Bronchial epithelial cell (primary cell): ENCODE results near the gene EPHB1. TPM values are rescaled to one million over a fixed set of nuclear protein-coding genes. Genes with fewer than 3 reads are reported as not detected.
"Not testable (repeated sequence)": the region's sequence is repeated elsewhere in the genome, so short reads cannot be mapped to it uniquely, and the experiment has no call there.

Experiments used
- DNase-seq: peaks from one replicate; pipeline ENCODE4 v3.0.0-alpha.2; 2010; ENCODE audit warnings: low read depth
- FAIRE-seq: peaks from 2 replicates; lab custom pipeline; 2011; peaks lifted over from hg19 to GRCh38; lab: Jason Lieb, UNC
- H3K27me3 ChIP-seq: 2 replicates; pipeline ENCODE4 v1.5.1; 2011; ENCODE audit warnings: low read length; ENCODE audit not compliant: control insufficient read depth, insufficient read depth
- H3K36me3 ChIP-seq: 2 replicates; pipeline ENCODE4 v1.5.1; 2011; ENCODE audit warnings: low read length; ENCODE audit not compliant: control insufficient read depth, insufficient read depth
- H3K4me3 ChIP-seq: 2 replicates; pipeline ENCODE4 v1.5.1; 2011; ENCODE audit warnings: mild to moderate bottlenecking, low read depth, low read length, control low read depth
- CTCF ChIP-seq: IDR thresholded peaks from 2 replicates; pipeline ENCODE4 v1.5.1; 2011; ENCODE audit warnings: mild to moderate bottlenecking, moderate library complexity, low read length, control low read depth, inconsistent platforms; ENCODE audit not compliant: insufficient read depth, severe bottlenecking
- total RNA-seq: library from RNA; depleted of rRNA; stranded (reverse); fragments of >200 nt; gene quantifications from 2 replicates; pipeline ENCODE4 v1.2.1, GENCODE V29; 2014

Gene EPHB1
- total RNA-seq, 1 donor from 2014 or later, result under 0.01 TPM

- H3K27me3 ChIP-seq, result no peaks in the 10 kb centered on the region
- no peak for DNase-seq
- no peak for TF ChIP-seq CTCF
- H3K36me3 ChIP-seq, result no peaks in the 10 kb centered on the region
- H3K4me3 ChIP-seq, result no peak overlapping the region
- no peak for FAIRE-seq
Observed at GRCh38 chr3:135017003-135017893, 222.2 kb downstream of the EPHB1 start.

GRCh38 chr3:135018149-135018923 is 223.3 kb downstream of the EPHB1 start:
- TF ChIP-seq CTCF, result no peak
- no peak for DNase-seq
- no peak for FAIRE-seq

GRCh38 chr3:135020181-135020580 is 225.1 kb downstream of the EPHB1 start:
- TF ChIP-seq CTCF, result no peak
- no peaks in the 10 kb centered on the region for H3K27me3 ChIP-seq
- FAIRE-seq (no peak), DNase-seq (no peak)
- no peak overlapping the region for H3K4me3 ChIP-seq
- H3K36me3 ChIP-seq, result no peaks in the 10 kb centered on the region

More at GRCh38 chr3:135018149-135018923, 223.3 kb downstream of the EPHB1 start:
- H3K36me3 ChIP-seq, result no peaks in the 10 kb centered on the region
- H3K4me3 ChIP-seq, result no peak overlapping the region
- no peaks in the 10 kb centered on the region for H3K27me3 ChIP-seq

- FAIRE-seq (no peak), DNase-seq (no peak)
- TF ChIP-seq CTCF, result no peak
- Histone ChIP-seq H3K27me3 (no peaks in the 10 kb centered on the region), H3K36me3 (no peaks in the 10 kb centered on the region), H3K4me3 (no peak overlapping the region)
Observed at GRCh38 chr3:135023996-135024658, 229.1 kb downstream of the EPHB1 start.

- DNase-seq, H3K4me3 ChIP-seq, H3K36me3 ChIP-seq, H3K27me3 ChIP-seq, FAIRE-seq: not testable (repeated sequence)
Observed at GRCh38 chr3:135030768-135031615, 235.9 kb downstream of the EPHB1 start.
